ENCODE measurements around the gene ITGB6.

The ITGB6 gene

GRCh38 chr2:160169988-160170387 is 30.1 kb downstream of the ITGB6 start:
- TF ChIP-seq, protein P1, sequence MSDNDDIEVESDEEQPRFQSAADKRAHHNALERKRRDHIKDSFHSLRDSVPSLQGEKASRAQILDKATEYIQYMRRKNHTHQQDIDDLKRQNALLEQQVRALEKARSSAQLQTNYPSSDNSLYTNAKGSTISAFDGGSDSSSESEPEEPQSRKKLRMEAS (IDR thresholded peaks at IDR 0.05), result no peak
- TF ChIP-seq EGR1 (IDR thresholded peaks at IDR 0.05) (no peak), EP300 (IDR thresholded peaks at IDR 0.05; ENCODE audit: borderline replicate concordance) (no peak), YY1 (IDR thresholded peaks at IDR 0.05; ENCODE audit: low read depth) (no peak)

- no peak for TF ChIP-seq ZBTB7A (IDR thresholded peaks at IDR 0.05; ENCODE audit: low read depth)
- TF ChIP-seq TCF12 (IDR thresholded peaks at IDR 0.05; ENCODE audit: low read depth), result no peak
- no peak for TF ChIP-seq CREB1 (IDR thresholded peaks at IDR 0.05; ENCODE audit: low read depth)
- TF ChIP-seq, protein P2, sequence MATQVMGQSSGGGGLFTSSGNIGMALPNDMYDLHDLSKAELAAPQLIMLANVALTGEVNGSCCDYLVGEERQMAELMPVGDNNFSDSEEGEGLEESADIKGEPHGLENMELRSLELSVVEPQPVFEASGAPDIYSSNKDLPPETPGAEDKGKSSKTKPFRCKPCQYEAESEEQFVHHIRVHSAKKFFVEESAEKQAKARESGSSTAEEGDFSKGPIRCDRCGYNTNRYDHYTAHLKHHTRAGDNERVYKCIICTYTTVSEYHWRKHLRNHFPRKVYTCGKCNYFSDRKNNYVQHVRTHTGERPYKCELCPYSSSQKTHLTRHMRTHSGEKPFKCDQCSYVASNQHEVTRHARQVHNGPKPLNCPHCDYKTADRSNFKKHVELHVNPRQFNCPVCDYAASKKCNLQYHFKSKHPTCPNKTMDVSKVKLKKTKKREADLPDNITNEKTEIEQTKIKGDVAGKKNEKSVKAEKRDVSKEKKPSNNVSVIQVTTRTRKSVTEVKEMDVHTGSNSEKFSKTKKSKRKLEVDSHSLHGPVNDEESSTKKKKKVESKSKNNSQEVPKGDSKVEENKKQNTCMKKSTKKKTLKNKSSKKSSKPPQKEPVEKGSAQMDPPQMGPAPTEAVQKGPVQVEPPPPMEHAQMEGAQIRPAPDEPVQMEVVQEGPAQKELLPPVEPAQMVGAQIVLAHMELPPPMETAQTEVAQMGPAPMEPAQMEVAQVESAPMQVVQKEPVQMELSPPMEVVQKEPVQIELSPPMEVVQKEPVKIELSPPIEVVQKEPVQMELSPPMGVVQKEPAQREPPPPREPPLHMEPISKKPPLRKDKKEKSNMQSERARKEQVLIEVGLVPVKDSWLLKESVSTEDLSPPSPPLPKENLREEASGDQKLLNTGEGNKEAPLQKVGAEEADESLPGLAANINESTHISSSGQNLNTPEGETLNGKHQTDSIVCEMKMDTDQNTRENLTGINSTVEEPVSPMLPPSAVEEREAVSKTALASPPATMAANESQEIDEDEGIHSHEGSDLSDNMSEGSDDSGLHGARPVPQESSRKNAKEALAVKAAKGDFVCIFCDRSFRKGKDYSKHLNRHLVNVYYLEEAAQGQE (IDR thresholded peaks at IDR 0.05; ENCODE audit: low read depth), result no peak
- TF ChIP-seq, protein P3, sequence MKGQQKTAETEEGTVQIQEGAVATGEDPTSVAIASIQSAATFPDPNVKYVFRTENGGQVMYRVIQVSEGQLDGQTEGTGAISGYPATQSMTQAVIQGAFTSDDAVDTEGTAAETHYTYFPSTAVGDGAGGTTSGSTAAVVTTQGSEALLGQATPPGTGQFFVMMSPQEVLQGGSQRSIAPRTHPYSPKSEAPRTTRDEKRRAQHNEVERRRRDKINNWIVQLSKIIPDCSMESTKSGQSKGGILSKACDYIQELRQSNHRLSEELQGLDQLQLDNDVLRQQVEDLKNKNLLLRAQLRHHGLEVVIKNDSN (IDR thresholded peaks at IDR 0.05), result no peak
- no peak for TF ChIP-seq TAF1 (IDR thresholded peaks at IDR 0.05; ENCODE audit: low read depth)
- TF ChIP-seq YY1 (IDR thresholded peaks at IDR 0.05; ENCODE audit: low read depth), result no peak
- TF ChIP-seq RAD21 (IDR thresholded peaks at IDR 0.05; ENCODE audit: low read depth), result no peak
- no peak for TF ChIP-seq FOXM1 (IDR thresholded peaks at IDR 0.05; ENCODE audit: borderline replicate concordance, low read depth)
- TF ChIP-seq NFIC (IDR thresholded peaks at IDR 0.05), result no peak
- TF ChIP-seq TEAD4 (IDR thresholded peaks at IDR 0.05), result no peak
- TF ChIP-seq, protein P1 (IDR thresholded peaks at IDR 0.05), result no peak
- no peak for TF ChIP-seq CEBPB (IDR thresholded peaks at IDR 0.05)
- no peak for TF ChIP-seq EP300 (IDR thresholded peaks at IDR 0.05; ENCODE audit: borderline replicate concordance)
- TF ChIP-seq EGR1 (IDR thresholded peaks at IDR 0.05), result no peak
Measured at GRCh38 chr2:160169471-160169870, 30.6 kb downstream of the ITGB6 start.

- TF ChIP-seq, protein P2 (IDR thresholded peaks at IDR 0.05; ENCODE audit: low read depth), result no peak
- TF ChIP-seq NFIC (IDR thresholded peaks at IDR 0.05), result no peak
- TF ChIP-seq EP300 (IDR thresholded peaks at IDR 0.05; ENCODE audit: borderline replicate concordance), result no peak
- no peak for TF ChIP-seq FOXM1 (IDR thresholded peaks at IDR 0.05; ENCODE audit: borderline replicate concordance, low read depth)
- no peak for TF ChIP-seq YY1 (IDR thresholded peaks at IDR 0.05; ENCODE audit: low read depth)
- TF ChIP-seq TAF1 (IDR thresholded peaks at IDR 0.05; ENCODE audit: low read depth), result no peak
- no peak for TF ChIP-seq RAD21 (IDR thresholded peaks at IDR 0.05; ENCODE audit: low read depth)
- TF ChIP-seq ZBTB7A (IDR thresholded peaks at IDR 0.05; ENCODE audit: low read depth), result no peak
- no peak for TF ChIP-seq CREB1 (IDR thresholded peaks at IDR 0.05; ENCODE audit: low read depth)
- TF ChIP-seq TCF12 (IDR thresholded peaks at IDR 0.05; ENCODE audit: low read depth), result no peak
- no peak for TF ChIP-seq EGR1 (IDR thresholded peaks at IDR 0.05)
- TF ChIP-seq, protein P1 (IDR thresholded peaks at IDR 0.05), result no peak
- TF ChIP-seq, protein P3 (IDR thresholded peaks at IDR 0.05), result no peak
- TF ChIP-seq CEBPB (IDR thresholded peaks at IDR 0.05), result no peak
- no peak for TF ChIP-seq TEAD4 (IDR thresholded peaks at IDR 0.05)
Measured at GRCh38 chr2:160168878-160169277, 31.2 kb downstream of the ITGB6 start.

DNA sequence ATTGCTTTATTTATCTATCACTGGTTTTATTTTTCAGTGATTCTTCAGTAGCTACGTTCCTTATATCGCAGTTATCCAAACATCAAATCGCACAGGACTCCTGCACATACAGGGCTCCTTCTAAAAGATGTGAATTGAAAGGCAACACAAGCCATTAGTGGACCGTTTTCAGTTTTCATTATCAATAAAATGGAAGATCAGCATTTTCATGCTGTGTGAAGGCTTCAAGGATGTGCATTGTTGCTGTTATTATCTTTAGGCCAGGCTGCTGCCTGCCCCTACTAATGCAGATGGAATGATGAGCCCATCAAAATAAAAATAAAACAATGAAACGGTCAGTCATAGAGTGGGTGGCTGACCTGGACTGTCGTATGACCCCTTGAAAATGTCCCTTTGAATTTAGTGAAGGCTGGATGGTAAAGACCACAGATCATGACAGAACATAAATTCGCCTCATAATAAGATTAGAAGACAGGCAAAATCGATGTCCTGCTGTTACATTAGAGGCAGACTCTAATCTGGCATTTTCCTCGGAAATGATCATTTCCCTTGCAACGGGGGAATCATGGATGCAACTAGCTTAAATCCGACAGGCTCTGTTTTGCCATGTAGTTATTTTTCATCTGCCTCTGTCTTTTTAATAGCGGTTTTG is 32.9 kb downstream of the ITGB6 start:
- TF ChIP-seq NFIC (IDR thresholded peaks at IDR 0.05), result no peak
- no peak for TF ChIP-seq TCF12 (IDR thresholded peaks at IDR 0.05; ENCODE audit: low read depth)
- no peak for TF ChIP-seq EGR1 (IDR thresholded peaks at IDR 0.05)
- TF ChIP-seq, protein P3 (IDR thresholded peaks at IDR 0.05), result no peak
- TF ChIP-seq YY1 (IDR thresholded peaks at IDR 0.05; ENCODE audit: low read depth), result no peak
- TF ChIP-seq CEBPB (IDR thresholded peaks at IDR 0.05), result no peak
- TF ChIP-seq, protein P2 (IDR thresholded peaks at IDR 0.05; ENCODE audit: low read depth), result no peak
- TF ChIP-seq TAF1 (IDR thresholded peaks at IDR 0.05; ENCODE audit: low read depth), result no peak
- no peak for TF ChIP-seq FOXM1 (IDR thresholded peaks at IDR 0.05; ENCODE audit: borderline replicate concordance, low read depth)
- TF ChIP-seq, protein P1 (IDR thresholded peaks at IDR 0.05), result no peak
- TF ChIP-seq TEAD4 (IDR thresholded peaks at IDR 0.05), result no peak
